Measurements from ENCODE around the gene CHMP1A. TPM values are rescaled to one million over a fixed set of nuclear protein-coding genes. Genes with fewer than 3 reads are reported as not detected.
"Not testable (repeated sequence)": the region's sequence is repeated elsewhere in the genome, so short reads cannot be mapped to it uniquely, and the experiment has no call there.

The CHMP1A gene
- total RNA-seq, 1 experiment from 2014 or later, result 108 TPM

DNA sequence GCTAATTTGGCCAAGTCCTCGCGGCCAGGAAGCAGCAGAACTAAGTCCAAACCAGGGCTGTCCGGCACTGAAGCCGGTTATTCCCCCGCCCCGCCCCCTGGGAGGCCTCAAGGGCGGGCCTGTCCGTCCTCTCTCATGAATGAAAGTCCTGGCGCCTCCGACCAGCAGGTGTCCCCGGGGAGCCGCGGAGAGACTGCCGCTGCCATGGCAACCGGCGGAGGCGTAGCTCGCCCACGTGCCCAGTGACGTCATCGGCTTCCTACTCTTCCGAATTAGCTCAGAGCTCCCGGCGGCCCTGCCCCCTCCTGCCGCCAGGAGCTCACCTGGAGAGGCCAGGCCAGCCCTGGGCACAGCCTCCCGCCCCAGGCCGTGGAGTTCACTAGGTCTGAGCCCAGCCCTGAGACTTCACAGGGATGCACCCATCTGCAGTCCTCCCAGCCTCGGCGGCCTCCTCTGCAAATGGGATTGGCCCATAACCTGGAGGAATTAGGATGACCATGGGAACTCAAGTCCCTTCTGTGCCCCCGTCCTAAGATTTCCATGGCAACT is 42.7 kb upstream of the CHMP1A start:
- Histone ChIP-seq H3K36me3 (ENCODE audit: low read depth, low read length) (no peaks in the 10 kb centered on the region), H3K27ac (ENCODE audit: low read length) (peak overlapping the region; percentile 17; the same call in 1 of the 2 replicates), H2AFZ (ENCODE audit: low read length) (no peak overlapping the region), H4K20me1 (ENCODE audit: low read length) (no peaks in the 10 kb centered on the region), H3K4me3 (ENCODE audit: low read length) (peak overlapping the region; percentile 73), H3K9me2 (replicated peaks; ENCODE audit: low read length) (no peaks in the 10 kb centered on the region), H3K4me2 (ENCODE audit: low read length) (peak overlapping the region; percentile 90), H3F3A (ENCODE audit: low read length, unreplicated experiment) (no peaks in the 10 kb centered on the region), H3K79me2 (ENCODE audit: low read length) (no peaks in the 10 kb centered on the region), H3K27me3 (ENCODE audit: low read length) (no peaks in the 10 kb centered on the region), H3K4me1 (ENCODE audit: insufficient read depth, low read length) (peaks cover 9% of the 10 kb centered on the region), H3K9me3 (ENCODE audit: low read length) (no peaks in the 10 kb centered on the region), H3K9ac (ENCODE audit: low read length) (peak overlapping the region; percentile 39)
- no TSS peak for BruUV-seq (replicated peaks)
- ChIA-PET POLR2A (ENCODE audit: unreplicated experiment) (no interaction called here), CTCF (interaction anchor here (0.6 kb wide), 1 partner anchor 32 kb away, joined by 3 read pairs; no protein-coding TSS in a partner anchor)
- ATAC-seq (peak; percentile 59), DNase-seq (peak; percentile 98)
- intact Hi-C loops (cut with micrococcal nuclease), result loop anchor here (5.0 to 10.0 kb wide), 2 partner anchors 115 to 172 kb away; partner anchors contain the start of genes FANCA and TCF25
- TF ChIP-seq, protein P1, sequence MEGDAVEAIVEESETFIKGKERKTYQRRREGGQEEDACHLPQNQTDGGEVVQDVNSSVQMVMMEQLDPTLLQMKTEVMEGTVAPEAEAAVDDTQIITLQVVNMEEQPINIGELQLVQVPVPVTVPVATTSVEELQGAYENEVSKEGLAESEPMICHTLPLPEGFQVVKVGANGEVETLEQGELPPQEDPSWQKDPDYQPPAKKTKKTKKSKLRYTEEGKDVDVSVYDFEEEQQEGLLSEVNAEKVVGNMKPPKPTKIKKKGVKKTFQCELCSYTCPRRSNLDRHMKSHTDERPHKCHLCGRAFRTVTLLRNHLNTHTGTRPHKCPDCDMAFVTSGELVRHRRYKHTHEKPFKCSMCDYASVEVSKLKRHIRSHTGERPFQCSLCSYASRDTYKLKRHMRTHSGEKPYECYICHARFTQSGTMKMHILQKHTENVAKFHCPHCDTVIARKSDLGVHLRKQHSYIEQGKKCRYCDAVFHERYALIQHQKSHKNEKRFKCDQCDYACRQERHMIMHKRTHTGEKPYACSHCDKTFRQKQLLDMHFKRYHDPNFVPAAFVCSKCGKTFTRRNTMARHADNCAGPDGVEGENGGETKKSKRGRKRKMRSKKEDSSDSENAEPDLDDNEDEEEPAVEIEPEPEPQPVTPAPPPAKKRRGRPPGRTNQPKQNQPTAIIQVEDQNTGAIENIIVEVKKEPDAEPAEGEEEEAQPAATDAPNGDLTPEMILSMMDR (conservative IDR thresholded peaks at IDR 0.05; ENCODE audit: low read depth, low read length), result peak; percentile 64
- TF ChIP-seq EZH2phosphoT487 (IDR thresholded peaks at IDR 0.05; ENCODE audit: borderline replicate concordance, low read length), result no peak

DNA sequence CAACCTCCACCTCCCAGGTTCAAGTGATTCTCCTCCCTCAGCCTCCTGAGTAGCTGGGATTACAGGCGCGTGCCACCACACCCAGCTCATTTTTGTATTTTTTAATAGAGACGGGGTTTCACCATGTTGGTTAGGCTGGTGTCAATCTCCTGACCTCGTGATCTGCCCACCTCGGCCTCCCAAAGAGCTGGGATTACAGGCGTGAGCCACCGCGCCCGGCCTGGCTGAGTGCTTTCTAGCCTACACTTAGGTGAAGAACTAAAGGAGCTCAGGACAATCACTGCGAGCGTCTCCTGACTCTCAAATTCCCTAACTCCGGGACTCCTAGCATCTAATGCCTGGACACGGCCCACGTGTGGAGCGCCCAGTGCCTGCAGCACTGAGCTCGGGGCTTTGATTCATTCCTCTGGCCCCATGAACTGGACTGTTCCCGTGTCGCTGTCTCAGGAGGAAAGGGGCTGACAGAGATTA is 42.2 kb upstream of the CHMP1A start:
- H3K9me2 ChIP-seq (replicated peaks; ENCODE audit: low read length); DNase-seq; H3K4me1 ChIP-seq (ENCODE audit: insufficient read depth, low read length); H3K27me3 ChIP-seq (ENCODE audit: low read length); H2AFZ ChIP-seq (ENCODE audit: low read length); H3F3A ChIP-seq (ENCODE audit: low read length, unreplicated experiment); H3K9ac ChIP-seq (ENCODE audit: low read length); POLR2A ChIA-PET (ENCODE audit: unreplicated experiment); H3K27ac ChIP-seq (ENCODE audit: low read length); H3K79me2 ChIP-seq (ENCODE audit: low read length); ATAC-seq; H3K36me3 ChIP-seq (ENCODE audit: low read depth, low read length); H4K20me1 ChIP-seq (ENCODE audit: low read length); H3K9me3 ChIP-seq (ENCODE audit: low read length): not testable (repeated sequence)
- intact Hi-C loops (cut with micrococcal nuclease), result loop anchor here (5.0 to 10.0 kb wide), 2 partner anchors 115 to 173 kb away; partner anchors contain the start of genes FANCA and TCF25
- TSS peak; percentile 16 for BruUV-seq (replicated peaks)
- CTCF ChIA-PET, result interaction anchor here (0.6 kb wide), 1 partner anchor 377 kb away, joined by 3 read pairs; no protein-coding TSS in a partner anchor
- peak overlapping the region; percentile 41; the same call in 1 of the 2 replicates for H3K4me3 ChIP-seq (ENCODE audit: low read length)
- H3K4me2 ChIP-seq (ENCODE audit: low read length), result peak overlapping the region; percentile 81

DNA sequence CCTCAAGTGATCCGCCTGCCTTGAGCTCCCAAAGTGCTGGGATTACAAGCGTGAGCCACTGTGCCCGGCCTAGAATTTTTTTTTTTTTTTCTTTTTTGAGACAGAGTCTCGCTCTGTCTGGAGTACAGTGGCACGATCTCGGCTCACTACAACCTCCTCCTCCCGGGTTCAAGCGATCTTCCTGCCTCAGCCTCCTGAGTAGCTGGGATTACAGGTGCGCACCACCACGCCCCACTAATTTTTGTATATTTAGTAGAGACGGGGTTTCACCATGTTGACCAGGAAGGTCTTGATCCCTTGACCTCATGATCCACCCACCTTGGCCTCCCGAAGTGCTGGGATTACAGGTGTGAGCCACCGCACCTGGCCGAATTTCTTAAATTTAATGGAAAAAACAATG is 41.2 kb upstream of the CHMP1A start:
- BruUV-seq (replicated peaks); H2AFZ ChIP-seq (ENCODE audit: low read length); H3K9me3 ChIP-seq (ENCODE audit: low read length); H3K4me2 ChIP-seq (ENCODE audit: low read length); H3K4me3 ChIP-seq (ENCODE audit: low read length); CTCF ChIA-PET; H3K36me3 ChIP-seq (ENCODE audit: low read depth, low read length); intact Hi-C loops (cut with micrococcal nuclease); H3K4me1 ChIP-seq (ENCODE audit: insufficient read depth, low read length); H3K9ac ChIP-seq (ENCODE audit: low read length); DNase-seq; H3K9me2 ChIP-seq (replicated peaks; ENCODE audit: low read length); H3K79me2 ChIP-seq (ENCODE audit: low read length); H3K27me3 ChIP-seq (ENCODE audit: low read length); H3K27ac ChIP-seq (ENCODE audit: low read length); ATAC-seq; H3F3A ChIP-seq (ENCODE audit: low read length, unreplicated experiment); POLR2A ChIA-PET (ENCODE audit: unreplicated experiment); H4K20me1 ChIP-seq (ENCODE audit: low read length): not testable (repeated sequence)

Data from PC-3 (cell line).